ENCODE results near the gene ZIC4.

ZIC4 gene

GRCh38 chr3:147427746-147428145 is 21.4 kb upstream of the ZIC4 start:
- Mint-ChIP-seq H3K4me3 (no peak overlapping the region), H3K36me3 (ENCODE audit: low read depth) (no peaks in the 10 kb centered on the region), H3K27ac (no peak overlapping the region), H3K9me3 (no peaks in the 10 kb centered on the region), H3K27me3 (ENCODE audit: low read depth, poor library complexity) (peaks cover 64% of the 10 kb centered on the region), H3K4me1 (peaks cover 12% of the 10 kb centered on the region)
- TF ChIP-seq, protein P1, sequence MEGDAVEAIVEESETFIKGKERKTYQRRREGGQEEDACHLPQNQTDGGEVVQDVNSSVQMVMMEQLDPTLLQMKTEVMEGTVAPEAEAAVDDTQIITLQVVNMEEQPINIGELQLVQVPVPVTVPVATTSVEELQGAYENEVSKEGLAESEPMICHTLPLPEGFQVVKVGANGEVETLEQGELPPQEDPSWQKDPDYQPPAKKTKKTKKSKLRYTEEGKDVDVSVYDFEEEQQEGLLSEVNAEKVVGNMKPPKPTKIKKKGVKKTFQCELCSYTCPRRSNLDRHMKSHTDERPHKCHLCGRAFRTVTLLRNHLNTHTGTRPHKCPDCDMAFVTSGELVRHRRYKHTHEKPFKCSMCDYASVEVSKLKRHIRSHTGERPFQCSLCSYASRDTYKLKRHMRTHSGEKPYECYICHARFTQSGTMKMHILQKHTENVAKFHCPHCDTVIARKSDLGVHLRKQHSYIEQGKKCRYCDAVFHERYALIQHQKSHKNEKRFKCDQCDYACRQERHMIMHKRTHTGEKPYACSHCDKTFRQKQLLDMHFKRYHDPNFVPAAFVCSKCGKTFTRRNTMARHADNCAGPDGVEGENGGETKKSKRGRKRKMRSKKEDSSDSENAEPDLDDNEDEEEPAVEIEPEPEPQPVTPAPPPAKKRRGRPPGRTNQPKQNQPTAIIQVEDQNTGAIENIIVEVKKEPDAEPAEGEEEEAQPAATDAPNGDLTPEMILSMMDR (IDR thresholded peaks at IDR 0.05), result no peak
- DNase-seq, result no peak

DNA sequence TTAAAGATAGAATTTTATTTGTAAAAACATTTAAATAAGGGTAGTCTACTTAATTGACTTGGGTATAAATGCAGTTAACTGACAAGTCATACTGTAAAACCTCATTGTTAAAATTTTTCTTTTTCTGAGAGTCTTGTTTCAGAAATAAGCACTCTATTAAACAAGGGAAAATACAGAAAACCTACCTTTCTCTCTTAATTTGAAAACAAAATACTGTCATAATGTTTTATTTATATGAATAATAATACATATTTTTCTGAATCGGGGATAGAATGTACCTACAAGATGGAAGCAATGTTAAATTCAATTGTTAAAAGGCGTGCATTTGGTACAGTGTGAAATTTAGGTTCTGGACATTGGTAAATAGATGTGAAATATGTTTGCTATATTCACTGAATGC is 20.6 kb upstream of the ZIC4 start:
- H3K9me3 Mint-ChIP-seq, result no peaks in the 10 kb centered on the region
- peaks cover 69% of the 10 kb centered on the region for H3K27me3 Mint-ChIP-seq (ENCODE audit: low read depth, poor library complexity)
- H3K4me1 Mint-ChIP-seq, result peaks cover 20% of the 10 kb centered on the region
- H3K36me3 Mint-ChIP-seq (ENCODE audit: low read depth), result no peaks in the 10 kb centered on the region
- no peak overlapping the region for H3K27ac Mint-ChIP-seq
- TF ChIP-seq, protein P1 (IDR thresholded peaks at IDR 0.05), result no peak
- DNase-seq, result no peak
- H3K4me3 Mint-ChIP-seq, result no peak overlapping the region

- TF ChIP-seq, protein P1 (IDR thresholded peaks at IDR 0.05), result no peak
- Mint-ChIP-seq H3K4me1 (peaks cover 27% of the 10 kb centered on the region), H3K36me3 (ENCODE audit: low read depth) (no peaks in the 10 kb centered on the region), H3K4me3 (no peak overlapping the region), H3K9me3 (no peaks in the 10 kb centered on the region), H3K27ac (no peak overlapping the region), H3K27me3 (ENCODE audit: low read depth, poor library complexity) (peaks cover 78% of the 10 kb centered on the region)
- DNase-seq, result no peak
Measured at GRCh38 chr3:147425388-147425850, 19.1 kb upstream of the ZIC4 start.

DNA sequence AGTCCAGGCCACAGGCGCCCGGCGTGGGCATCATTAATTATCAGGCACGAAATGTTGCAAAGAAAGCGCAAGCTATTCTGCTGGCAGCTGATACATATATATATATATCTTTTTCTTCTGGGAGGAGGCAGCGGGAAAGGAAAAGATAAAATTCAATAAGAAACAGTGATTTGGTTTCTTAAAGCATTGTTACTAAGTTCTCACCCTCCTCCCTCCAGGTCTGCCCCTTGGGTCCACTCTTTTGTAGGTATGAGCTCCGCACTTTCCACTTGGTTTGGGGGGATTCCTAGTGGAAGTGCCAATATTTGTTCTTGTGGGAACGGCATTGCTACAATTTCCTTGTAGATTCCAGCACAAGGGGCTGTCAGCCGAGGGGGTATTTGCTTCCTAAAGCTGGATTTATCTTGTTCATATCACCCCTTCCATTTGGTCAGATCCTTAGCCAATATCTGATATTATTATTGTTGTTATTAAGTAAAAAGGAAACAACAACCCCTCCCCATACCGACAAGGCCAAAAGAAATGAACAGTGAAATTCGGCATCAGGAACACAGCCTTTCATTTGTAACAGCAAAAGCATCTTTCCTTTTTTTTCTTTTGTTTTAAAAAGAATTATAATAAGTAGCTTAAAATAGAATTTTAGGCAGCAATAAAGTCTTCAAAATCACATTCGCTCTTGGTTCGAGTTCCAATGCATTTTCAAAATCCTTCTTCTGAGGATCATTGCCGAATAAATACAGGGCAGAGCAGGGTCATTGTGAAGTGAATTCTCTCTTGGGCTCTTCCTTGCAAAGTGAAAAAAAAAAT is 18.4 kb upstream of the ZIC4 start:
- TF ChIP-seq, protein P1 (IDR thresholded peaks at IDR 0.05), result no peak
- peaks cover 31% of the 10 kb centered on the region for H3K4me1 Mint-ChIP-seq
- H3K27me3 Mint-ChIP-seq (ENCODE audit: low read depth, poor library complexity), result peaks cover 80% of the 10 kb centered on the region
- H3K27ac Mint-ChIP-seq, result no peak overlapping the region
- no peaks in the 10 kb centered on the region for H3K36me3 Mint-ChIP-seq (ENCODE audit: low read depth)
- H3K4me3 Mint-ChIP-seq, result no peak overlapping the region
- DNase-seq, result no peak
- no peaks in the 10 kb centered on the region for H3K9me3 Mint-ChIP-seq

DNA sequence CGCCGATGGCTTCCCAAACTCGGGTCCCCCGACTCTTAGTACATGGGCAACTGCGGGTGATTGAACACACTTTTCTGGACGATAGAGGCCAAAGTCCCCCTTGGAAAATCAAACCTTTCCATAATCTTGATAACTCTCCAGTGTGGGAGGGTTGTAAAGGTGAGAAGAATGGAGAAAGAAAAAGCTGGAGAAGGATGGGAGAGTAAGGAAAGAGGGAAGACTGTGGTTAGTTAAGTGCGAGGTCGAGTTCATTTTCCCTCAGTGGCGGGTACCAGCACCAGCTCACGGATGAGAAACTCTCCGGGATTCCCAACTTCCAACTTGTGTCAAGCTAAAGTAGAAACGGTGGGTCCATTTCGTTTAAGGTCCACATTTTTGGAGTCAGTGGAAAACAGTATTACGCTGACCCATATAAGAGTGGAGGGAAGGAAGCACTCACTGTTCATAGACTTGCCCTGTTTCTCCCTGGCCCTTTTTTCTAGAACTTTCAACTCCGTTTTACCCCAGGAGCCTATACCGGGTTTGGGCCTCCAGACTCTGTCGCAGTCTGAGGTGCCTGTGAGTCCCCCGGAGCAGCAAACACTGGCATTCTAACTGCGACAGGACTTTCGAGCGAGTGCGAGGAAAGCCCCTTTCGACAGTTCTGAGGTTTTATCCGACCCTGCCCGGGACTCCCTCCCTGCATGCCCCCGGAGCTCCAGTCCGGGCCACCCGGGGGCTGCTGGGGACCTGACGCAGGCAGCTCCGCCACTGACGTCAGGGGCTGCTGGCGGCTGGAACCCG is 17.6 kb upstream of the ZIC4 start:
- no peaks in the 10 kb centered on the region for H3K9me3 Mint-ChIP-seq
- H3K27me3 Mint-ChIP-seq (ENCODE audit: low read depth, poor library complexity), result peaks cover 88% of the 10 kb centered on the region
- H3K4me1 Mint-ChIP-seq, result peaks cover 36% of the 10 kb centered on the region
- TF ChIP-seq, protein P1 (IDR thresholded peaks at IDR 0.05), result no peak
- no peak overlapping the region for H3K27ac Mint-ChIP-seq
- DNase-seq, result peak; percentile 54
- H3K4me3 Mint-ChIP-seq, result peak overlapping the region; percentile 79
- no peaks in the 10 kb centered on the region for H3K36me3 Mint-ChIP-seq (ENCODE audit: low read depth)
